Mesenteric fat pad (tissue), 1 donor: ENCODE measurements around the gene DPAGT1. TPM values are rescaled to one million over a fixed set of nuclear protein-coding genes. Genes with fewer than 3 reads are reported as not detected.
"Not testable (repeated sequence)": the region's sequence is repeated elsewhere in the genome, so short reads cannot be mapped to it uniquely, and the experiment has no call there.

Experiments
- DNase-seq: peaks from one replicate; pipeline ENCODE4 v3.0.0-alpha.2; 2020; ENCODE audit warnings: low spot score
- total RNA-seq: library from RNA; stranded (reverse); fragmentation: NEBNext Ultra II Directional; extraction: Animal tissue kit (Norgen Biotek cat#: 25700); gene quantifications from one replicate; pipeline ENCODE4 v1.2.1, GENCODE V29; 2021
- donor health status: DM: yes; HTN: yes; CAD: no.

The DPAGT1 gene
- total RNA-seq, 1 donor from 2014 or later = 40.9 TPM

- DNase-seq = not testable (repeated sequence)
Observed at GRCh38 chr11:119059128-119059527, 42.5 kb downstream of the DPAGT1 start.

DNA sequence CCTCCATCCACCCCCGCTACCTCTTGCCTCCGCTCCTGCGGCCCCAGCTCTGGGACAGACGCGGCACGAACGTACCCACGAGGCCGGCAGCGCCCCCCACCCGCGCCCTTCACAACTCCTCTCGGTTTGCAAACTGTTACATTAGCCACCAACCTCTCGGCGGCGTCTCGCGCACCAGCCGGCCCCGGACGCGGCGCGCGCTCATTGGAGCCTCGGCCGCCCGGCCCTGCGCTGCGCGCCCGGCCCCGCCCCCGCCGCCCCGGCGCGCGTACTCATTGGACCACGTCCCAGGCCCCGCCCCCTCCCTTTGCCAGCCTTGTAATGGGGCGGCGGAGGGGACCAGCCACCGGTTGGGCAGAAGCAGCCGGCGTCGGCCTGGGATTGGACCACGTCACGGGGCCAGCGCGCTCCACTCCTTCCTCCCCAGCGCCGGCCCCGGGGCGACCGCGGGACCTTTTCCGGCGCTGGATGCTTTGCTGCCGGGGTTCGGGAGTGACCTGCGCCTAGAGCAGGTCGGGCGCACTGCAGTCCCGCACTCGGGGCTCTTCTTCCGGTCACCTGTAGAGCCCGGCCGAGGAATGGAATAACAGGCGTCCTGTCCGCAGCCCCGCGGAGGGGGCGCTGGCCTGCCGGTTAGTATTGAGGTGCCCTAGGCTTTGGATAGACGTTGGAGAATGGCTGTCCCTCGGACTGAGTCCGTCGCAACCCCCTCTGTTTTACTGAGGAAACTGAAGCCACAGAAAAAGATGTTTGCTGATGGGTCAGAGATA lies 44.5 kb downstream of the DPAGT1 start, which contains the start of gene HYOU1:
Gene HYOU1 (minus strand): TSS at position 206 of the 770 bp plus-strand sequence. CDS start 1,045 bp downstream, outside the sequence.
- DNase-seq = peak; percentile 99

DNA sequence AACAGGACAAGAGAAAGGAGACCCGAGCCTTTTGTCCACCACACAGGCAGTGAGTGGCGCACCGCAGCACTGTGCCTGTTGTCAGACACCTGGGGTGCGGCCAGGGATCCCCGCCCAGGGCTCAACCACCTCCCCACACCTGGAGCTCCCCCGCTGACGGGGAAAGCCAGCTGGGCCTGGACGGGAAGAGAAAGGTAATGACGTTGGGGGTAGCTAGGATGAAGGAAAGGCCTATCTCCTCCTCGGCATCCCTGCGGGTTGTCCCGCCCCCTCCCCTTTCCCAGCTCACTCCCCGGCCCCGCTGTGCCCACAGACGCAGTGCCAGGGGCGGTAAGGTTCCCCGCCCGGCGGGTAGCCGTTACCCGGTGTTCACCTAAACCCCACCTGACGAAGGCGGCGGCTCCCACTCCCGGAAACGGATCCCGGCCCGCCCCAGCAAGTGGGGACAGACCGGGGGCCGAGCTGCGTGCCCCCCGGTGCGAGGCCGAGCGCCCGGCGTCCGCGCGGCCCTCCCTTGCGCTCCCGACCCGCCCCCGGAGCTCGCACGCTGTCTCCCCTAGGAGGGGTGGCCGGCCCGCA lies 45.1 kb downstream of the DPAGT1 start:
- DNase-seq = peak; percentile 91

GRCh38 chr11:119055901-119056300 lies 45.8 kb downstream of the DPAGT1 start:
- no peak for DNase-seq

DNA sequence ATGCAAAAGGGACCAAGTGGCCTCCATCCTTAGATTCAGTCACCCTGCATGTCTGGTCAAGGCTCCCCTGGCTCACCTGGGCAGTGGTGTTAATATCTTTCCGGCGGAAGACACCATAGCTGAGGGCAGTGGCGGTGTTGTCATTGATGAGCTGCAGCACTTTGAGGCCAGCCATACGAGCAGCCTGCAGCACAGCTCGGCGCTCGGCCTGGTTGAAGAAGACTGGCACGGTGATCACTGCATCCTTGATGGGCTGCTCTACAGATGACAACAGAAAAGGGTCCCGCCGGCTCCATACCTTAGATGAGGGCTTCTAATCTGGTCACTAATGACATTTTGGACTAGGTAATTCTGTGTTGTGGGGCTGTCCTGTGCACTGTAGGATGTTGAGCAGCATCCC lies 47.2 kb downstream of the DPAGT1 start:
- no peak for DNase-seq

GRCh38 chr11:119052163-119052814 lies 49.4 kb downstream of the DPAGT1 start:
- no peak for DNase-seq

DNA sequence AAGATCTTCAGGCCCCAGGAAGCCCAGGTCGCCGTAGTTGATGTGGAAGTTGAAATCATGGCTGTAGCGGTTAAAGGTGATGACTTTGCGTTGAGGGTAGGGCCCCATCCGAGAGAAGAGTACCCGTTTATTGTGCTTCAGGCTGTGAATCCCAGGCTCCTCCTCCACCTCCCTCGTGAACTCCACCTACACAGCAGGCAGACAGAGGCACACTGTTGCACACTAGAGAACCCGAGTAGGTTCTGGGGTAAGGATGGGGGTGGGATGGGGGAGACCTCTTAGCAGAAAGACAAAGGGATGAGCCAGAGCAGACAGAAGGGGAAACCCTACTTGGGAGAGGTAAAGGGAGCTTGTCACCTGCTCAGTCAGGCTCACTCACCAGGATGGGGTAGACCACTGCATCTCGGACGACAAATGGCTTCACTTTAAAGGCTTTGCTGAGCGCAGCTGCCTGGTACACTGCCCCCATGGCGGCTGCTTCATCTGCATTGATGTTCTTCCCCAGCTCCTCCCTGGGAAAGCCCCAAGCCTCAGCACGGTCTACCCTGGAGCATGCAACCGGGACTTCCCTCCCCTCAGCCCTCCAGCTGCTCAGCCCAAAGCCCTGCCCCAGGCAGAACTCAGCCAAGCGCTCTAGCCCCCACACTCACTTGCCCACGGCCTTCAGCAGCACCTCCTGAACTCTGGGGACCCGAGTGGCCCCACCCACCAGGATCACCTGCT lies 50.1 kb downstream of the DPAGT1 start:
- no peak for DNase-seq

GRCh38 chr11:119049081-119049480 lies 52.6 kb downstream of the DPAGT1 start:
- DNase-seq = no peak

DNA sequence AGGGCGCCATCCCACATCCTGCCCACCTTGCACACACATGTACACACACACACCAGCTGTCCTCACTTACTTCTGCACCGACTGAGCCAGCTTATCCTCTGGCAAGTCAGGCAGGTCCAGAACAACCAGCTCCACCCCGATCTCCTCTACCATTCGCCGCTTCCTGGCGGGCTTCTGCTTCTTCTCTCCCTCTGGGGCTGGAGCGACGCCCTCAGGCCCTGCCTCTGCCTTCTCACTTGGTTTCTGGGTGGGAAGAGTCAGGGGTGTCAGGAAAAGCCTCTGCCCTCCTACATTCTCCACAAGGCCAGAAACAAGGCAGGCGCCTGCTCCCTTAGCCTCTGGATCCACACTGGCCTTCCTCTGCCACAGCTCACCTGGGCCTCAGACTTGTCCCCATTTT lies 53.0 kb downstream of the DPAGT1 start:
- no peak for DNase-seq

- DNase-seq = no peak
Observed at GRCh38 chr11:119047205-119047604, 54.4 kb downstream of the DPAGT1 start.

Other genes starting within 250 kb of the DPAGT1 start
- gene CXCR5, start 218.0 kb downstream of the DPAGT1 start, total RNA-seq = not detected
- gene BCL9L, start 175.9 kb downstream of the DPAGT1 start, total RNA-seq = 86.4 TPM
- not detected for gene UPK2, start 145.6 kb downstream of the DPAGT1 start, total RNA-seq
- gene FOXR1, start 130.1 kb downstream of the DPAGT1 start, total RNA-seq = not detected
- 34.8 TPM for gene CENATAC, start 103.7 kb downstream of the DPAGT1 start, total RNA-seq
- gene RPS25, start 83.5 kb downstream of the DPAGT1 start, total RNA-seq = 953 TPM
- gene TRAPPC4, start 83.1 kb downstream of the DPAGT1 start, total RNA-seq = 52.8 TPM
- 10.2 TPM for gene SLC37A4, start 71.0 kb downstream of the DPAGT1 start, total RNA-seq
- 115 TPM for gene HYOU1, start 44.6 kb downstream of the DPAGT1 start, total RNA-seq
- gene VPS11, start 34.0 kb downstream of the DPAGT1 start, total RNA-seq = 33.3 TPM
- 22.2 TPM for gene HMBS, start 17.0 kb downstream of the DPAGT1 start, total RNA-seq
- gene C2CD2L, start 5.5 kb upstream of the DPAGT1 start, total RNA-seq = 11.0 TPM
- gene HINFP, start 19.7 kb upstream of the DPAGT1 start, total RNA-seq = 13.5 TPM
- not detected for gene ABCG4, start 47.2 kb upstream of the DPAGT1 start, total RNA-seq
- gene NLRX1, start 66.9 kb upstream of the DPAGT1 start, total RNA-seq = 16.3 TPM
- gene NHERF4, start 83.6 kb upstream of the DPAGT1 start, total RNA-seq = not detected
- 30.4 TPM for gene CBL, start 104.5 kb upstream of the DPAGT1 start, total RNA-seq
- gene MCAM, start 215.3 kb upstream of the DPAGT1 start, total RNA-seq = 550 TPM
- gene RNF26, start 232.7 kb upstream of the DPAGT1 start, total RNA-seq = 20.6 TPM
- gene C1QTNF5, start 239.0 kb upstream of the DPAGT1 start, total RNA-seq = 52.9 TPM
- not detected for gene MFRP, start 244.9 kb upstream of the DPAGT1 start, total RNA-seq